Stomach smooth muscle (tissue), 2 donors: Measurements from ENCODE around the gene GCSH.
A peak's percentile ranks its signal among the peaks of the same experiment; 100 is the strongest.

Experiments
- H3K27ac ChIP-seq: one replicate; pipeline ENCODE4 v1.7.0; 2013; ENCODE audit warnings: mild to moderate bottlenecking, low read length, inconsistent platforms
- H3K27me3 ChIP-seq, 2 donors: one replicate each; pipeline ENCODE4 v1.7.0; 2013; ENCODE audit warnings: low read length in 2 of 2; ENCODE audit not compliant: insufficient read depth in 2 of 2, control insufficient read depth in 1 of 2
- H3K36me3 ChIP-seq, 2 donors: one replicate each; pipeline ENCODE4 v1.7.0; 2013; ENCODE audit warnings: low read length in 2 of 2; ENCODE audit not compliant: control insufficient read depth in 2 of 2, insufficient read depth in 2 of 2
- H3K4me1 ChIP-seq: one replicate; pipeline ENCODE4 v1.7.0; 2013; ENCODE audit warnings: low read length; ENCODE audit not compliant: control insufficient read depth, insufficient read depth
- H3K4me3 ChIP-seq, 2 donors: one replicate each; pipeline ENCODE4 v1.7.0; 2013; ENCODE audit warnings: low read length in 2 of 2
- H3K9ac ChIP-seq, 2 donors: one replicate each; pipeline ENCODE4 v1.7.0; 2013; ENCODE audit warnings: low read length in 2 of 2, mild to moderate bottlenecking in 1 of 2
- H3K9me3 ChIP-seq, 2 donors: one replicate each; pipeline ENCODE4 v1.7.0; 2013; ENCODE audit warnings: low read length in 2 of 2; ENCODE audit not compliant: control insufficient read depth in 2 of 2
- donor health status: healthy.
- donor health status: Pancreatic carcinoma.

Gene GCSH

DNA sequence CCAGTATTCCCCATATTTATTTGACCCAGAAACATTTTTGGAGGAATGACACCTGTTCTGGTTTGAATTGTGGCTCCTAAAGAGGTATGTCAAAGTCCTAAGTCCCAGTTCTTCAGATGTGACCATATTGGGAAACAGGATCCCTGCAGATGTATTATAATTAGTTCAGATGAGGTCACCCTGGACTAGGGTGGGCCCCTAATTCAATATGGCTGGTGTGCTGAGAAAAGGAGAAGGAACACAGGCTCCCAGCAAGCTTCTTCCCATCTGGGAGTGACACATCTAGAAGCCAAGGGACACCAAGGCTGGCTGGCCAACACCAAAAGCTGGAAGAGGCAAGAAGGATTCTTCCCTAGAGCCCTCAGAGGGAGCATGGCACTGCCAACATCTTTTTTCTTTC lies 3.8 kb upstream of the GCSH start:
- Histone ChIP-seq H3K27ac (no peak overlapping the region), H3K4me1 (peaks cover 5% of the 10 kb centered on the region), H3K4me3 (no peak overlapping the region), H3K27me3 (no peaks in the 10 kb centered on the region), H3K36me3 (no peaks in the 10 kb centered on the region), H3K9me3 (no peaks in the 10 kb centered on the region), H3K9ac (no peak overlapping the region)

DNA sequence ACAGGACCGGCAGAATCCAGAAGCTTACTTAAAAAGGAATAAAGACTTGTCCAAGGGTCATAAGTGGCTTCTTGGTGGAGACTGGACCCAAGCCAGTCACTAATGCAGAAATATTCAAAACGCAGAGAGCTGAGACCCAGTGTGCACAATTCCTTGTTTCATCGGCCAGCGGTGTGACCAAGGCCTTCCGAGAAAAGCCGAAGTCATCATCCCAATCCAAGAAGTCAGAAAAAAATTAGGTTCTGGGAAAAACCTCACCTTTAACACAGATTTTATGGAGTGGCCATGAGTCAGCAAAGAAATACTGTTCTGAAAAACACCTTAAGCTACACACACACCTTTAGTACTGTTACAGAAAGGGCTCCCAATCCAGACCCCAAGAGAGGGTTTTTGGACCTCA lies 1.0 kb upstream of the GCSH start:
- Histone ChIP-seq H3K4me3 (no peak overlapping the region), H3K36me3 (no peaks in the 10 kb centered on the region), H3K27ac (peak overlapping the region; percentile 49), H3K9me3 (no peaks in the 10 kb centered on the region), H3K4me1 (peaks cover 5% of the 10 kb centered on the region), H3K9ac (no peak overlapping the region), H3K27me3 (no peaks in the 10 kb centered on the region)

DNA sequence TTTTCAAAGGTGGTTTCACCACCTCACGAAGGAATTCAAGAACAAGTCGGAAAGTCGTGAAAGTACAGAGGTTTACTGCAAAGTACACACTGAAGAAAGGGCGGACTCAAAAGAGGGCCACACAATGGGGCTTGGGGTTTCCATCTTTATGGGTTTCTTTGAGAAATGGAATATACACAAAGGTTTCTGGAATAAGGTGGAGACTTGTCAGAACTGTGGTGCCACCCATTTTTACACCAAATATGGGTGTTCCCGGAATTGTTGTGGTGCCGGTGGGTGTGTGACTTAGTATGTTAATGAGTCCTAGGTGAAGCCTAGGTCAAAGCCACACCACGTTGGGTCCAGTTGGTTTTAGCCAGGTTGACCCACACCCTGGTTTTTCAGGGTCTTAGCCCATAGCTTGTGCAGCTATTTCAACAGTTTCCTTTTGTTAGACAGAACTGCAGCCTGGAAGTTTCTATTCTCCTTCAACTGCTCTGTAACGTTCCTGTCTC lies 567 bp upstream of the GCSH start:
- Histone ChIP-seq H3K4me1 (peaks cover 5% of the 10 kb centered on the region), H3K9ac (no peak overlapping the region), H3K27me3 (no peaks in the 10 kb centered on the region), H3K9me3 (no peaks in the 10 kb centered on the region), H3K4me3 (peak overlapping the region; percentile 44 to 69), H3K27ac (peak overlapping the region; percentile 49), H3K36me3 (no peaks in the 10 kb centered on the region)

- no peaks in the 10 kb centered on the region for H3K36me3 ChIP-seq
- no peaks in the 10 kb centered on the region for H3K9me3 ChIP-seq
- H3K27ac ChIP-seq: peak overlapping the region; percentile 58
- peak overlapping the region; percentile 36 to 51 for H3K9ac ChIP-seq
- H3K27me3 ChIP-seq: no peaks in the 10 kb centered on the region
- peak overlapping the region; percentile 57 to 83 for H3K4me3 ChIP-seq
- H3K4me1 ChIP-seq: peaks cover 5% of the 10 kb centered on the region
These were observed 592 bp downstream of the GCSH start for GRCh38 chr16:81095653-81095952.

GRCh38 chr16:81094771-81095251 lies 1.4 kb downstream of the GCSH start:
- no peak overlapping the region for H3K9ac ChIP-seq
- H3K27me3 ChIP-seq: no peaks in the 10 kb centered on the region
- no peaks in the 10 kb centered on the region for H3K36me3 ChIP-seq
- peak overlapping the region in 1 of 2 donors; percentile 83 for H3K4me3 ChIP-seq
- H3K4me1 ChIP-seq: peaks cover 5% of the 10 kb centered on the region
- H3K27ac ChIP-seq: no peak overlapping the region
- no peaks in the 10 kb centered on the region for H3K9me3 ChIP-seq

DNA sequence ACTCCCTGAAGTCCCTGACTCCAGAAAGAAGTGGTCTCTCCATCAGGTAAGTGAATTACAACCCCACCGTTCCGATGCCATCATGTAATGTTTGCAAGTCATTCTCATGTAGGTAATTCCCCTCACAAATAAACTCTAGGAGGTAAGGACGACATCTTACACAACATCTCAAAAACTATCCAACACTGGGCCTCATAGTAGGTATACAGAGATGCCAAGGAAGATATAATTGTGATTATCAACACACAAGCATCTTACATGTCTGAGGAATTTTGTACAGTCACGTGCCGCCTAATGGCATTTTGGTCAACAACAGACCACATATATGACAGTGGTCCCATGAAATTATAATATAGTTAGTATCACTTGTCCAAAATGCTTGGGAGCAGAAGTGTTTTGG lies 7.4 kb downstream of the GCSH start:
- Histone ChIP-seq H3K4me3 (no peak overlapping the region), H3K4me1 (no peaks in the 10 kb centered on the region), H3K36me3 (no peaks in the 10 kb centered on the region), H3K9me3 (no peaks in the 10 kb centered on the region), H3K27me3 (no peaks in the 10 kb centered on the region), H3K27ac (no peak overlapping the region), H3K9ac (no peak overlapping the region)

GRCh38 chr16:81081014-81081413 lies 15.2 kb downstream of the GCSH start:
- Histone ChIP-seq H3K27me3 (no peaks in the 10 kb centered on the region), H3K4me3 (no peak overlapping the region), H3K4me1 (peaks cover 5% of the 10 kb centered on the region), H3K36me3 (no peaks in the 10 kb centered on the region), H3K9me3 (no peaks in the 10 kb centered on the region), H3K27ac (no peak overlapping the region), H3K9ac (no peak overlapping the region)

- no peak overlapping the region for H3K9ac ChIP-seq
- no peaks in the 10 kb centered on the region for H3K9me3 ChIP-seq
- H3K4me1 ChIP-seq: peaks cover 5% of the 10 kb centered on the region
- H3K27ac ChIP-seq: no peak overlapping the region
- H3K36me3 ChIP-seq: no peaks in the 10 kb centered on the region
- H3K27me3 ChIP-seq: no peaks in the 10 kb centered on the region
- no peak overlapping the region for H3K4me3 ChIP-seq
These were observed 16.0 kb downstream of the GCSH start for GRCh38 chr16:81080233-81080632.

DNA sequence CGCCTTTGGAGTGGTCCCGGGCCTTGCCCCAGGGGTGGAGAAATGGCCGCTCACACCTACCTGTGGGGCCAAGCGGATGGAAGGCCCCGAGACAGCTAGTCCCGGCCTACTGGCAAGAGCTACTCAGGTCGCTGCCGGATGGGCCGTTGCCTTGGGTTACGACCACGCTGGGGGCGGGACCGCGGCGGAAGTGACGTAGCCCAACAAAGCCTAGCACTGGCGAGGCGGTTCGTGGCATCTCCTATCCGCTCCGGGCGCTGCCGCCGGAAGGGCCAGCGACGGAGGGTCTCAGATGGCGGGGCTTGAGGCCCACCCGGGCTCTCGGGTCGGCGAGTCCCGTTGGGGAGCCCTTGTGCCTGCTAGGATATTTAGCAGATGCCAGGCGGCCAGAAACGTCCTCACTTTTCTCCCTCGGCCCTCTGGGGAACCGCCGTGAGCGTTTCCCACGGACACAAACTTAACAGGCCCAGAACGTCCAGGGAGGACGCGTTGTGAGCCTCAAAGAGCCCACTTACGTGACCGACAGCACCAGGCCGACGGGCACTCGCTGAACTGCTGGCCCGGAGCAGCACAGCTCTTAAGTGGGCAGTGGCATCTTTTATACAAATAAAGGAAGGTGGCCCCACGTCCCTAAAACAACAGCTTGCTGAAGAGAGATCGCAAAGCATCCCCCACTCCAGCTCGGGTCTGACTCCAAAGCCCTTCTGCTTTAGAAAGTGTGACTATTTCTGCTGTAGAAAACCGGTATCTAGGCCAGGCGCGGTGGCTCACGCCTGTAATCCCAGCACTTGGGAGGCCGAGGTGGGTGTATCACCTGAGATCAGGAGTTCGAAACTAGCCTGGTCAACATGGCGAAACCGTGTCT lies 18.9 kb downstream of the GCSH start, which contains the start of gene C16orf46:
Gene C16orf46, minus strand, starts transcription at position 163 of the 865 bp plus-strand sequence. CDS start 13,283 bp downstream, outside the sequence.
- Histone ChIP-seq H3K9me3 (no peaks in the 10 kb centered on the region), H3K36me3 (no peaks in the 10 kb centered on the region), H3K27me3 (no peaks in the 10 kb centered on the region), H3K9ac (peak within 1 kb of the TSS; percentile 87 to 99), H3K4me1 (peaks cover 5% of the 10 kb centered on the region), H3K4me3 (peak within 1 kb of the TSS; percentile 96 to 97), H3K27ac (peak within 1 kb of the TSS; percentile 99)

- Histone ChIP-seq H3K9ac (peak overlapping the region; percentile 87 to 99), H3K4me1 (peaks cover 5% of the 10 kb centered on the region), H3K4me3 (peak overlapping the region; percentile 96 to 97), H3K36me3 (no peaks in the 10 kb centered on the region), H3K27ac (peak overlapping the region; percentile 99), H3K27me3 (no peaks in the 10 kb centered on the region), H3K9me3 (no peaks in the 10 kb centered on the region)
These were observed 19.6 kb downstream of the GCSH start for GRCh38 chr16:81076566-81077075.
